SK-N-SH (cell line): Measurements from ENCODE around the gene WRAP73. TPM values are rescaled to one million over a fixed set of nuclear protein-coding genes. Genes with fewer than 3 reads are reported as not detected.

ENCODE experiments used
- CTCF ChIA-PET: fragments of 300-600, 350-600 bp; formaldehyde crosslinking; extraction: SDS; loops from one replicate; lab custom pipeline; 2021; lab: Yijun Ruan, JAX
- POLR2A ChIA-PET: fragments of 350-600 bp; sonication (Branson Sonifier 250); formaldehyde crosslinking; extraction: SDS; loops from one replicate; lab custom pipeline; 2020; ENCODE audit warnings: antibody characterized with exemption, inconsistent platforms; lab: Yijun Ruan, JAX
- DNase-seq: peaks from one replicate; pipeline ENCODE4 v3.0.0; 2012
- H2AFZ ChIP-seq: fragments of 200-600 bp; sonication (generic); 2 replicates; pipeline ENCODE4 v1.8.1; 2016; ENCODE audit warnings: antibody characterized with exemption, mild to moderate bottlenecking, low read depth
- H3F3A ChIP-seq: fragments of 200-600 bp; sonication (generic); replicated peaks from 2 replicates; pipeline ENCODE3; 2016; ENCODE audit warnings: antibody characterized with exemption, mild to moderate bottlenecking; ENCODE audit not compliant: insufficient read depth
- H3K27ac ChIP-seq, 2 experiments: fragments of 200-500 bp in 1 of 2; fragments of 200-600 bp in 1 of 2; sonication (Bioruptor generic) in 1 of 2; sonication (generic), shearing (Covaris generic) in 1 of 2; 2 replicates each; pipeline versions ENCODE4 v1.5.1 to v1.6.1; 2014 to 2016; ENCODE audit warnings: low read depth in 2 of 2, inconsistent platforms in 1 of 2, low read length in 1 of 2, mild to moderate bottlenecking in 1 of 2, mixed read lengths in 1 of 2
- H3K27me3 ChIP-seq: fragments of 200-600 bp; sonication (generic), shearing (Covaris generic); 2 replicates; pipeline ENCODE4 v1.6.1; 2016; ENCODE audit warnings: mixed run types; ENCODE audit not compliant: insufficient read depth
- H3K36me3 ChIP-seq, 2 experiments: fragments of 200-500 bp in 1 of 2; fragments of 200-600 bp in 1 of 2; sonication (Bioruptor generic) in 1 of 2; sonication (generic) in 1 of 2; replicated peaks in 1 of 2; 2 replicates each; pipeline versions ENCODE3 to v1.5.1; 2014 to 2016; ENCODE audit warnings: low read length in 1 of 2, mild to moderate bottlenecking in 1 of 2; ENCODE audit not compliant: insufficient read depth in 2 of 2, control insufficient read depth in 1 of 2
- H3K4me1 ChIP-seq, 2 experiments: fragments of 200-500 bp in 1 of 2; fragments of 200-600 bp in 1 of 2; sonication (Bioruptor generic) in 1 of 2; sonication (generic), shearing (Covaris generic) in 1 of 2; 2 replicates each; pipeline versions ENCODE4 v1.5.1 to v1.6.1; 2014 to 2016; ENCODE audit warnings: low read depth in 1 of 2, low read length in 1 of 2, mixed run types in 1 of 2; ENCODE audit not compliant: insufficient read depth in 2 of 2, control insufficient read depth in 1 of 2
- H3K4me2 ChIP-seq: fragments of 200-600 bp; sonication (generic), shearing (Covaris generic); 2 replicates; pipeline ENCODE4 v1.6.1; 2017; ENCODE audit warnings: mixed run types
- H3K4me3 ChIP-seq, 2 experiments: fragments of 200-500 bp in 1 of 2; fragments of 200-600 bp in 1 of 2; sonication (Bioruptor generic) in 1 of 2; sonication (generic), shearing (Covaris generic) in 1 of 2; 2 replicates each; pipeline versions ENCODE4 v1.5.1 to v1.8.1; 2014 to 2016; ENCODE audit warnings: low read depth in 2 of 2, inconsistent platforms in 1 of 2, low read length in 1 of 2, mild to moderate bottlenecking in 1 of 2, mixed read lengths in 1 of 2, moderate library complexity in 1 of 2
- H3K79me2 ChIP-seq: fragments of 200-600 bp; sonication (generic); 2 replicates; pipeline ENCODE4 v1.8.1; 2017; ENCODE audit warnings: mild to moderate bottlenecking; ENCODE audit not compliant: insufficient read depth
- H3K9ac ChIP-seq: fragments of 200-600 bp; sonication (generic); 2 replicates; pipeline ENCODE4 v1.6.1; 2017; ENCODE audit warnings: mixed run types
- H3K9me2 ChIP-seq: fragments of 200-600 bp; sonication (generic); 2 replicates; pipeline ENCODE4 v1.6.1; 2017; ENCODE audit warnings: mixed run types
- H3K9me3 ChIP-seq: fragments of 200-600 bp; sonication (generic); 2 replicates; pipeline ENCODE4 v1.6.1; 2017; ENCODE audit warnings: mixed run types, mild to moderate bottlenecking, moderate library complexity
- H4K20me1 ChIP-seq: fragments of 200-600 bp; sonication (generic); 2 replicates; pipeline ENCODE4 v1.6.1; 2017; ENCODE audit warnings: mild to moderate bottlenecking, mixed run types; ENCODE audit not compliant: insufficient read depth
- EZH2phosphoT487 ChIP-seq: fragments of 200-600 bp; sonication (generic); IDR thresholded peaks from 2 replicates; pipeline ENCODE4 v1.6.1; 2017; ENCODE audit warnings: low read depth, mixed run types, mild to moderate bottlenecking, antibody characterized with exemption, moderate library complexity, borderline replicate concordance
- FOSL2 ChIP-seq: IDR thresholded peaks from 2 replicates; pipeline ENCODE4 v1.4.0; 2012; ENCODE audit warnings: low read depth, mild to moderate bottlenecking, moderate library complexity, borderline replicate concordance
- GABPA ChIP-seq: IDR thresholded peaks from 2 replicates; pipeline ENCODE4 v1.4.0; 2012; ENCODE audit warnings: low read depth, mild to moderate bottlenecking
- IRF3 ChIP-seq: fragments of 150-350 bp; IDR thresholded peaks from 2 replicates; pipeline ENCODE4 v1.6.1; 2016; ENCODE audit warnings: mild to moderate bottlenecking, low read depth, low read length
- JUND ChIP-seq: IDR thresholded peaks from 2 replicates; pipeline ENCODE4 v1.4.0; 2012
- NRF1 ChIP-seq: IDR thresholded peaks from 2 replicates; pipeline ENCODE4 v1.6.1; 2012; ENCODE audit warnings: low read depth, mild to moderate bottlenecking, low read length
- RAD21 ChIP-seq: IDR thresholded peaks from 2 replicates; pipeline ENCODE4 v1.6.1; 2012; ENCODE audit warnings: mild to moderate bottlenecking, low read length
- RCOR1 ChIP-seq: fragments of 150-350 bp; IDR thresholded peaks from 2 replicates; pipeline ENCODE4 v1.6.1; 2017; ENCODE audit warnings: antibody characterized with exemption, low read length
- REST ChIP-seq: IDR thresholded peaks from 2 replicates; pipeline ENCODE4 v1.6.1; 2012; ENCODE audit warnings: mild to moderate bottlenecking, low read depth, low read length, moderate library complexity
- RFX5 ChIP-seq: IDR thresholded peaks from 2 replicates; pipeline ENCODE4 v1.6.1; 2012; ENCODE audit warnings: mild to moderate bottlenecking, improper control_type of control experiment, low read length
- SMC3 ChIP-seq: IDR thresholded peaks from 2 replicates; pipeline ENCODE4 v1.6.1; 2012; ENCODE audit warnings: low read depth, low read length, improper control_type of control experiment
- TCF12 ChIP-seq: IDR thresholded peaks from 2 replicates; pipeline ENCODE4 v1.4.0; 2012
- USF1 ChIP-seq: IDR thresholded peaks from 2 replicates; pipeline ENCODE4 v1.4.0; 2012; ENCODE audit warnings: low read depth, borderline replicate concordance
- ZBTB33 ChIP-seq: IDR thresholded peaks from 2 replicates; pipeline ENCODE4 v1.4.0; 2012; ENCODE audit warnings: low read depth, borderline replicate concordance
- WGBS: methylation state at CpG from one replicate; pipeline ENCODE4 v1.1.6; 2017; ENCODE audit warnings: low lambda C conversion rate; 5-methylcytosine and 5-hydroxymethylcytosine counted together
- polyA plus RNA-seq, 3 experiments: library from polyadenylated mRNA; depleted of rRNA; stranded (reverse); fragments of >200 nt; gene quantifications; 2 replicates each; pipeline ENCODE4 v1.2.3, GENCODE V29; 2012
- TF ChIP-seq, protein P1 (sequence below): fragments of 150-350 bp; IDR thresholded peaks from 2 replicates; pipeline ENCODE4 v1.6.1; 2017; ENCODE audit warnings: antibody characterized with exemption, low read length, low read depth, borderline replicate concordance

Gene WRAP73
- polyA plus RNA-seq, 1 of the 3 experiments (the other 2 are of a cell fraction), result 61.9 TPM

- Histone ChIP-seq H3K4me3 (no peak overlapping the region), H3K36me3 (no peaks in the 10 kb centered on the region), H3K27me3 (no peaks in the 10 kb centered on the region), H3K9ac (no peak overlapping the region), H3F3A (no peaks in the 10 kb centered on the region), H3K4me2 (no peak overlapping the region), H3K4me1 (peaks cover 0 to 21% of the 10 kb centered on the region in 2 experiments; a peak in 1 of 4 replicates), H2AFZ (no peak overlapping the region), H3K27ac (no peak overlapping the region; a peak in 1 of 4 replicates), H3K79me2 (no peaks in the 10 kb centered on the region), H3K9me2 (no peaks in the 10 kb centered on the region), H4K20me1 (no peaks in the 10 kb centered on the region), H3K9me3 (no peaks in the 10 kb centered on the region)
- WGBS, result 56% methylated on average over 5 of the region's 8 CpGs
- DNase-seq, result no peak
- POLR2A ChIA-PET, result no interaction called here
- no peak for TF ChIP-seq EZH2phosphoT487
- TF ChIP-seq JUND, result no peak
- TF ChIP-seq SMC3, result no peak
- no peak for TF ChIP-seq ZBTB33
- TF ChIP-seq FOSL2, result no peak
- TF ChIP-seq GABPA, result no peak
- TF ChIP-seq RAD21, result no peak
- no peak for TF ChIP-seq TCF12
- TF ChIP-seq RCOR1, result no peak
- TF ChIP-seq USF1, result no peak
- no peak for TF ChIP-seq REST
- TF ChIP-seq RFX5, result no peak
- TF ChIP-seq, protein P1, sequence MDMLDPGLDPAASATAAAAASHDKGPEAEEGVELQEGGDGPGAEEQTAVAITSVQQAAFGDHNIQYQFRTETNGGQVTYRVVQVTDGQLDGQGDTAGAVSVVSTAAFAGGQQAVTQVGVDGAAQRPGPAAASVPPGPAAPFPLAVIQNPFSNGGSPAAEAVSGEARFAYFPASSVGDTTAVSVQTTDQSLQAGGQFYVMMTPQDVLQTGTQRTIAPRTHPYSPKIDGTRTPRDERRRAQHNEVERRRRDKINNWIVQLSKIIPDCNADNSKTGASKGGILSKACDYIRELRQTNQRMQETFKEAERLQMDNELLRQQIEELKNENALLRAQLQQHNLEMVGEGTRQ, result no peak
- TF ChIP-seq NRF1, result no peak
- TF ChIP-seq IRF3, result no peak
- CTCF ChIA-PET, result interaction anchor here (0.7 to 1.4 kb wide), 4 partner anchors 9 to 56 kb away, joined by 3 to 5 read pairs (median 4); no protein-coding TSS in a partner anchor
These were observed 18.2 kb upstream of the WRAP73 start for GRCh38 chr1:3668148-3668547.
